ENCODE data around the gene HTR7.

Gene HTR7

DNA sequence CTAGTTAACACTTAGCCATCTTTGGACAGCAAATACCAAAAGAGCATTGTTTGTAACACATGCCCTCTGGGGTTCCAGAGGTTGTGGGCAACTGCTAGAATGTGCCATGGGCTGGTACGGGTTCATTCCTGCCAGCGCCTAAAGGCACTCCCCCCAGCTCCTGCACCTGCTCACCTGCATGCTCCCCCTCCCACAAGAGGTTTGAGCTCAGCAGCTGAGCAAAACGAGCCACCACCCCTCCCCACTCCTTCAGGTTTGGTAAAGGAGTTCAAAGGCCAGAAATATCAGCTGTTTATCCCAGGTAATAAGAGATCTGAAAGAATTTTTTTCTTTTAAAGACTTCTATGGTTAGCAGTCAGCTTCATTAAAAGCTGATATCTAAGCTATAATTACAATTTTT is 53.5 kb downstream of the HTR7 start:
- no peak overlapping the region for H3K4me3 ChIP-seq (ENCODE audit: low read depth, low read length)
- H3K4me1 ChIP-seq (ENCODE audit: control insufficient read depth, insufficient read depth, low read length) = peaks cover 20% of the 10 kb centered on the region
- H3K36me3 ChIP-seq (ENCODE audit: control insufficient read depth, insufficient read depth, low read length) = no peaks in the 10 kb centered on the region; the same call in 1 of the 2 replicates
- H3K27ac ChIP-seq (ENCODE audit: low read depth, low read length) = peak overlapping the region; percentile 93
- H3K9me3 ChIP-seq (ENCODE audit: control insufficient read depth, insufficient read depth, low read length) = peaks cover 24% of the 10 kb centered on the region
- H3K27me3 ChIP-seq (ENCODE audit: control insufficient read depth, insufficient read depth, low read length) = no peaks in the 10 kb centered on the region; the same call in 1 of the 2 replicates
- H3K9ac ChIP-seq (ENCODE audit: low read depth, low read length) = no peak overlapping the region

DNA sequence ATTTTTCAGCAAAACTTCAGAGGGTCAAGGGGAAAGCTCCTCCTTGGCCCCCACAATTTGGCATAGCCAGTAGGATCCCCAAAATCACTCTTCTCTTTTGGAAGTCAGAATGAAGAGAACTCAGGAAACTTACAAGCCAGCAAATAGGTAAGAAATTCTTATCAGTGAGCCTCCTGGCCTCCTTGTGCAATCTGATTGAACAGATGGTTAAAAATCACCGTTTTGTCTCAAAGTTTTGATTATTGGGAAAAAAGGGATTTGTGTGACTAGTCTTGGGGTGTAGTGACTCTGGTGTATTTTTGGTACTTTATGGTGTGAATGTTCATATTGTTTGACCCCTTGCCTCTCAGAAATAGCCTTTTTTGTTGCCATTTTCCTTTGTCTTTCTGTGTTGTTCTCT is 56.2 kb downstream of the HTR7 start:
- Histone ChIP-seq H3K27ac (ENCODE audit: low read depth, low read length) (no peak overlapping the region), H3K36me3 (ENCODE audit: control insufficient read depth, insufficient read depth, low read length) (no peaks in the 10 kb centered on the region; the same call in 1 of the 2 replicates), H3K4me1 (ENCODE audit: control insufficient read depth, insufficient read depth, low read length) (peaks cover 20% of the 10 kb centered on the region), H3K4me3 (ENCODE audit: low read depth, low read length) (no peak overlapping the region), H3K9ac (ENCODE audit: low read depth, low read length) (no peak overlapping the region), H3K9me3 (ENCODE audit: control insufficient read depth, insufficient read depth, low read length) (peaks cover 12% of the 10 kb centered on the region), H3K27me3 (ENCODE audit: control insufficient read depth, insufficient read depth, low read length) (no peaks in the 10 kb centered on the region; the same call in 1 of the 2 replicates)

DNA sequence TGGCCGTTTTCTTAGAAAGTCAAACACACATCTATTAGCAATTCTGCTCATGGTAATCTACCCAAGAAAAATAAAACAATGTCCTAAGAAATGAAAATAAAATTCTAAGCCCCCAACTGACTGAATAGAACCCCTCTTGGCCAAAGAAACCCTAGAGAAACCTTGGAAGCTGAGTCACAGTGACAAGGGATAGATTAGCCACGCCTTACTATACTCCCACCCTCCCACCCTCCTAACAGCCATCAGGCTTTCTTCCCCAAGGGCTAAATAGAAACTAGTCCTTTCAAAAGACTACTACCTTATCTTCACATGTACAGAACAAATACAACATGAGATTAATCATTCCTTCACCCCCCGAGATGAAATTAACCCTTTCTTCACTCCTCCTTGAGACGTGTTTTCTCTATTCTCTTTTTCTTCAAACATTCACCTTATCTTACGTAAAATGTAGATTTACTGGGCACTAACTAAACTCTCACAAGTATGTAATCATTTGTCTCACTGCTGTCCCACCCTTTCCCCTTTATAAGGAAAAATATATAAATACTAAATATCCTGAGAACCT is 57.5 kb downstream of the HTR7 start:
- no peak overlapping the region for H3K27ac ChIP-seq (ENCODE audit: low read depth, low read length)
- no peaks in the 10 kb centered on the region for H3K36me3 ChIP-seq (ENCODE audit: control insufficient read depth, insufficient read depth, low read length)
- peaks cover 13% of the 10 kb centered on the region for H3K4me1 ChIP-seq (ENCODE audit: control insufficient read depth, insufficient read depth, low read length)
- H3K27me3 ChIP-seq (ENCODE audit: control insufficient read depth, insufficient read depth, low read length) = no peaks in the 10 kb centered on the region; the same call in 1 of the 2 replicates
- H3K9me3 ChIP-seq (ENCODE audit: control insufficient read depth, insufficient read depth, low read length) = peaks cover 15% of the 10 kb centered on the region
- no peak overlapping the region for H3K4me3 ChIP-seq (ENCODE audit: low read depth, low read length)
- no peak overlapping the region for H3K9ac ChIP-seq (ENCODE audit: low read depth, low read length)

DNA sequence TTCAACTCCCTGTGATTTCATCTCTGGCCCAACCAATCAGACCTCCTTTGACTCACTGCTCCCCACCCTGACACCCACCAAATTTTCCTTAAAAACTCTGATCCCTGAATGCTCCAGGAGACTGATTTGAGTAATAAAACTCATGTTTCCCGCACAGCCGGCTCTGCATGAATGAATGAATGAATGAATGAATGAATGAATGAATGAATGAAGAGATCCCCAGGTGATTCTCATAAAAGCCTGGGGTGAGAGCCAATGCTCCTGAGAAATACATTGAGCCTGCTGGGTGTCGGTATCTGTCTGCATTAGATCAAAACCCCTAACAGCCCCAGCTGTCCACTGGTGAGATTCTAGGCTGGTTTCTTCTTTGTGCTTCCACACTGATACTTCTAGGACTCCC is 58.7 kb downstream of the HTR7 start:
- H3K27ac ChIP-seq (ENCODE audit: low read depth, low read length) = no peak overlapping the region
- H3K27me3 ChIP-seq (ENCODE audit: control insufficient read depth, insufficient read depth, low read length) = no peaks in the 10 kb centered on the region; the same call in 1 of the 2 replicates
- peaks cover 16% of the 10 kb centered on the region for H3K9me3 ChIP-seq (ENCODE audit: control insufficient read depth, insufficient read depth, low read length)
- H3K9ac ChIP-seq (ENCODE audit: low read depth, low read length) = no peak overlapping the region
- no peak overlapping the region for H3K4me3 ChIP-seq (ENCODE audit: low read depth, low read length)
- H3K4me1 ChIP-seq (ENCODE audit: control insufficient read depth, insufficient read depth, low read length) = 0 out of 2 replicates have a peak, but pooled peaks cover 3% of the 10 kb centered on the region
- no peaks in the 10 kb centered on the region for H3K36me3 ChIP-seq (ENCODE audit: control insufficient read depth, insufficient read depth, low read length)

DNA sequence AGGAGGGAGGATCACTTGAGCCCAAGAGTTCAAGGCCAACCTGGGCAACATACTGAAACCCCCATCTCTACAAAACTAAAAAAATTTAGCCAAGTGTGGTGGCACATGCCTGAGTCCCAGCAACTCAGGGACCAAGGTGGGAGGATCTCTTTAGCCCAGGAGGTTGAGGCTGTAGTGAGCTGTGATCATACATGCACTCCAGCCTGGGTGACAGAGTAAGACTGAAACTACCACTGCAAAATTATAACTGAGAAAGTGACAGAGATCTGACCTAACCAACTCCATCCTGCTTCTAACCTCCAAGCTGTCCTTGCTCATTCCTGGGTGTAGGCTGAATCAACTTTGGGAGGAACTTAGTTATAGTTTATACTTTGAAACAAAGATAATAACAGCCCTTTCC is 59.4 kb downstream of the HTR7 start:
- Histone ChIP-seq H3K27me3 (ENCODE audit: control insufficient read depth, insufficient read depth, low read length) (no peaks in the 10 kb centered on the region; the same call in 1 of the 2 replicates), H3K9me3 (ENCODE audit: control insufficient read depth, insufficient read depth, low read length) (peaks cover 14% of the 10 kb centered on the region), H3K27ac (ENCODE audit: low read depth, low read length) (no peak overlapping the region), H3K4me3 (ENCODE audit: low read depth, low read length) (no peak overlapping the region), H3K36me3 (ENCODE audit: control insufficient read depth, insufficient read depth, low read length) (no peaks in the 10 kb centered on the region), H3K9ac (ENCODE audit: low read depth, low read length) (no peak overlapping the region), H3K4me1 (ENCODE audit: control insufficient read depth, insufficient read depth, low read length) (no peaks in the 10 kb centered on the region)

DNA sequence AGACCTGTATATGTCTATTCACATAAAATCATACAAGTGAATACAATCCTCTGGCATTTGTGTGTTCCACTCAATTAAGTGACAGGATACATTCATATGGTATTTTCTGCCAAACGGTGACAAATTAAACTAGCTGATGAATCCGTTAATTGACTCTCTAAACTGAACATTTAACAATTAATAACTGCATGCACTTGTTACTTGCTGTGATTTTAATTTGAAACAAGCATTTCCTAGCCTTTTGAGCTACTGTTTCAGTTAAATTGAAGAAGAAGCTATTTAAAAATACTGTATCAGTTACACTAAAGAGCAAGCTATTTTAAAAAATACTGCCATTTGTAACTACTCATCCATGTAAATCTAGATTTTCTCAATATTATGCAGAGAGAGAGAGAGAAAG is 67.4 kb downstream of the HTR7 start:
- Histone ChIP-seq H3K4me3 (ENCODE audit: low read depth, low read length) (no peak overlapping the region), H3K9me3 (ENCODE audit: control insufficient read depth, insufficient read depth, low read length) (peaks cover 3% of the 10 kb centered on the region), H3K27ac (ENCODE audit: low read depth, low read length) (no peak overlapping the region), H3K9ac (ENCODE audit: low read depth, low read length) (no peak overlapping the region), H3K27me3 (ENCODE audit: control insufficient read depth, insufficient read depth, low read length) (no peaks in the 10 kb centered on the region), H3K36me3 (ENCODE audit: control insufficient read depth, insufficient read depth, low read length) (no peaks in the 10 kb centered on the region), H3K4me1 (ENCODE audit: control insufficient read depth, insufficient read depth, low read length) (peaks cover 19% of the 10 kb centered on the region)

DNA sequence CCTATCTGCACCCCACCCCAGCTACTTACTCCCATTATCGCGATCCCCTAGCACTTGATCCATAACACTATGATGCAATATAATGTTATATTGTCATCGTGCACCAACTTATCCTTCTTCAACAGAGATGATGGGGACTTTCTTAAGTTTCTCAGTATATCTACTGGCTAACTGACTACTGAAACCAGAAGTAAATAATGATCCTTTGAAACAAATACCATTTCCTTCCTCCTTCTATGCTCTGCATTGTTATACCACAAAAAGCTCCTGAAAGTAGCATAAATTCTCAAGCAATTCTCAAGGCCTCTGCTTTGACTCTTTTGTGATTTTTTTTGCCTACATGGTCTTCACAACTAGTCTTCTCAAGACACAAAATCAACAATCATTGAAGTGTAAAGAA is 68.9 kb downstream of the HTR7 start:
- H3K4me1 ChIP-seq (ENCODE audit: control insufficient read depth, insufficient read depth, low read length) = peaks cover 20% of the 10 kb centered on the region
- H3K9ac ChIP-seq (ENCODE audit: low read depth, low read length) = no peak overlapping the region
- no peaks in the 10 kb centered on the region for H3K36me3 ChIP-seq (ENCODE audit: control insufficient read depth, insufficient read depth, low read length)
- no peaks in the 10 kb centered on the region for H3K9me3 ChIP-seq (ENCODE audit: control insufficient read depth, insufficient read depth, low read length)
- H3K27me3 ChIP-seq (ENCODE audit: control insufficient read depth, insufficient read depth, low read length) = no peaks in the 10 kb centered on the region
- H3K27ac ChIP-seq (ENCODE audit: low read depth, low read length) = peak overlapping the region; percentile 14
- no peak overlapping the region for H3K4me3 ChIP-seq (ENCODE audit: low read depth, low read length)

DNA sequence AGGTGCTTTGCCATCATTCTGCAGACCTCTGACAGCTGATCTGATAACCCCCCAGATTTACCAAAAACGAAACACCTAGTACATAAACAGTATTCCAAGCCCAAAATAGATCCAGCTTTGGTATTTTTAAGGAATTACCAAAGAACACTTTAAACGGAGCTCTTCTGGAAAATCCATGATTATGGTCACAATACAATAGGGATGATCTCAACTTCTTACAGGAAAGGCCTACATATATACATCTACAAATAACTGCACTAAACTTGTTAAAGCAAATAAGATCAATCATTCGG is 69.7 kb downstream of the HTR7 start:
- H3K4me3 ChIP-seq (ENCODE audit: low read depth, low read length) = no peak overlapping the region
- H3K4me1 ChIP-seq (ENCODE audit: control insufficient read depth, insufficient read depth, low read length) = peaks cover 20% of the 10 kb centered on the region
- no peaks in the 10 kb centered on the region for H3K36me3 ChIP-seq (ENCODE audit: control insufficient read depth, insufficient read depth, low read length)
- H3K9ac ChIP-seq (ENCODE audit: low read depth, low read length) = no peak overlapping the region
- no peaks in the 10 kb centered on the region for H3K27me3 ChIP-seq (ENCODE audit: control insufficient read depth, insufficient read depth, low read length)
- H3K9me3 ChIP-seq (ENCODE audit: control insufficient read depth, insufficient read depth, low read length) = no peaks in the 10 kb centered on the region
- H3K27ac ChIP-seq (ENCODE audit: low read depth, low read length) = no peak overlapping the region

DNA sequence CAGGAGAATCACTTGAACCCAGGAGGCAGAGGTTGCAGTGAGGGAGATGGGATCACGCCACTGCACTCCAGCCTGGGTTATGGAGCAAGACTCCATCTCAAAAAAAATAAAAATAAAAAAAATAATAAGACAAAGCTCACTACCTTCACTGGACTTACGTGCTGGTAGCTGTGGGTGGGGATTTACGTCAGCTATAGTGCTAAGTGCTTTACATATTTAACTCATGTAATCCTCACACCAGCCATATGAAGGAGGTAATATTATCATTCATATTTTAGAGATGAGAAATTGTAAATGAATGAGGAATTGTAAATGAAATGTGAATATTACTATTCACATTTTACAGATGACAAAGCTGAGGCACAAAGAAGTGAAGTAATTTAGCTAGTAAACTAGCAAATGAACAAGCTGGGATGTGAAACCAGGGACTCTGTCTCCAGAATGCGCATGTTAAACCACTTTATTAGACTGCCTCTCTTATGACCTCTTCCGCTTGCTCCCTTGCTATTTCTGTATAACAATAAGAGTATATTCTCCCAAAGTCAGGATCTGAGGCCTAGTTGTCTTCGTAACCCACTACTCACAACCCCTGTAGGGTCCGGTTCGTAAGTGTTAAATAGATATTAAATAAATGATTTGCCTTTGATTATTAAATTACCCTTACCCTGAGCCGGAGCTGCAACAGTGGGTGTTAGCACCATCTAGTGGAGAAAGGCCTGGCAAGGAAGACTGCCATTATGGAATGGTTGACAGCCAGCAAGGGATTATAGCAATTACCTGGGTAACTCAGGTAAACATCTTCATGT is 70.2 kb downstream of the HTR7 start:
- Histone ChIP-seq H3K27ac (ENCODE audit: low read depth, low read length) (no peak overlapping the region), H3K27me3 (ENCODE audit: control insufficient read depth, insufficient read depth, low read length) (no peaks in the 10 kb centered on the region), H3K4me3 (ENCODE audit: low read depth, low read length) (no peak overlapping the region), H3K9ac (ENCODE audit: low read depth, low read length) (no peak overlapping the region), H3K9me3 (ENCODE audit: control insufficient read depth, insufficient read depth, low read length) (no peaks in the 10 kb centered on the region), H3K4me1 (ENCODE audit: control insufficient read depth, insufficient read depth, low read length) (peaks cover 20% of the 10 kb centered on the region), H3K36me3 (ENCODE audit: control insufficient read depth, insufficient read depth, low read length) (no peaks in the 10 kb centered on the region)

DNA sequence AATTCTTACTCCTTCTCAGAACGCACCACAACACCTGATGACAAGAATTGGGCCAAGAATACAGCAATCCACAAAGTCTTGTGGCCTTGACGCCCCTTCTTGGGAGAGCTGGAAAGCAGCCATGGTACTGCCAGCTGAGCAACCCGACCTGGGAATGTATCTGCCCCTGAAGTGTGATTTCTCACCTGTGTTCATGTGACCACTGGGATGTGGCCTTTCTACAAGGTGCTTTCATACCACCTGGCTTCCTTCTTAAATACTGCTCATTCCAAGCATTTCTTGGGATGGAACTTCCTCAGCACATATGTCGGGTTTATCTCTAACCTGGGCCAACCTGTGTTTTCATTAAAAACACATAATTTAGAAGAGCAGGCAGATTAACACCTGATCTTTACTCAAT is 72.1 kb downstream of the HTR7 start:
- no peaks in the 10 kb centered on the region for H3K27me3 ChIP-seq (ENCODE audit: control insufficient read depth, insufficient read depth, low read length)
- no peaks in the 10 kb centered on the region for H3K36me3 ChIP-seq (ENCODE audit: control insufficient read depth, insufficient read depth, low read length)
- H3K9ac ChIP-seq (ENCODE audit: low read depth, low read length) = no peak overlapping the region
- H3K4me1 ChIP-seq (ENCODE audit: control insufficient read depth, insufficient read depth, low read length) = peaks cover 20% of the 10 kb centered on the region
- H3K27ac ChIP-seq (ENCODE audit: low read depth, low read length) = no peak overlapping the region
- no peaks in the 10 kb centered on the region for H3K9me3 ChIP-seq (ENCODE audit: control insufficient read depth, insufficient read depth, low read length)
- no peak overlapping the region for H3K4me3 ChIP-seq (ENCODE audit: low read depth, low read length)

DNA sequence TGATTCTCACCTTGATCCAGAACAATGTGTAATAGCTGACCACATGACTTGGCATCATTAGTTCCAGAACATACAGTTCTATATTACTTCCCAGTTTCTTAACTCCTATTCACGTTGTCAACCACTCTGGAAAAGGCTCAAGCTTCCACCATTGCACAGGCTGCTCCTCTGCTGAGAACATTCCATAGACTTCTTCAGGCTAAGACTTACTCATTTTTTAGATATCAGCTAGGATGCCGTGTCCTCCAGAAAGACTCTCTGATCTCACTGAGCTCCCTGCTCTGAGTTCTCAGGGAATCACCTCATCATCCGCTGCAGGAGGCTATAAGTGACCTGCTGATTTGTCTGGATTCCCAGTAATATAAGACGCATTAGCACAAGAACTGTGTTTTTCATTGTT is 73.1 kb downstream of the HTR7 start:
- Histone ChIP-seq H3K4me1 (ENCODE audit: control insufficient read depth, insufficient read depth, low read length) (peaks cover 20% of the 10 kb centered on the region), H3K27ac (ENCODE audit: low read depth, low read length) (no peak overlapping the region), H3K9ac (ENCODE audit: low read depth, low read length) (no peak overlapping the region), H3K4me3 (ENCODE audit: low read depth, low read length) (no peak overlapping the region), H3K9me3 (ENCODE audit: control insufficient read depth, insufficient read depth, low read length) (no peaks in the 10 kb centered on the region), H3K36me3 (ENCODE audit: control insufficient read depth, insufficient read depth, low read length) (no peaks in the 10 kb centered on the region), H3K27me3 (ENCODE audit: control insufficient read depth, insufficient read depth, low read length) (no peaks in the 10 kb centered on the region)

All from HUES48 (cell line).